HG02642 (cell line): ENCODE measurements around the gene CTNNB1.

ENCODE experiments used
- ATAC-seq: cut with Tn5 transposase; IDR thresholded peaks from one replicate; pipeline ENCODE4 v1.9.1; 2021; ENCODE audit warnings: mild to moderate bottlenecking; ENCODE audit not compliant: unreplicated experiment, poor library complexity

CTNNB1 gene

DNA sequence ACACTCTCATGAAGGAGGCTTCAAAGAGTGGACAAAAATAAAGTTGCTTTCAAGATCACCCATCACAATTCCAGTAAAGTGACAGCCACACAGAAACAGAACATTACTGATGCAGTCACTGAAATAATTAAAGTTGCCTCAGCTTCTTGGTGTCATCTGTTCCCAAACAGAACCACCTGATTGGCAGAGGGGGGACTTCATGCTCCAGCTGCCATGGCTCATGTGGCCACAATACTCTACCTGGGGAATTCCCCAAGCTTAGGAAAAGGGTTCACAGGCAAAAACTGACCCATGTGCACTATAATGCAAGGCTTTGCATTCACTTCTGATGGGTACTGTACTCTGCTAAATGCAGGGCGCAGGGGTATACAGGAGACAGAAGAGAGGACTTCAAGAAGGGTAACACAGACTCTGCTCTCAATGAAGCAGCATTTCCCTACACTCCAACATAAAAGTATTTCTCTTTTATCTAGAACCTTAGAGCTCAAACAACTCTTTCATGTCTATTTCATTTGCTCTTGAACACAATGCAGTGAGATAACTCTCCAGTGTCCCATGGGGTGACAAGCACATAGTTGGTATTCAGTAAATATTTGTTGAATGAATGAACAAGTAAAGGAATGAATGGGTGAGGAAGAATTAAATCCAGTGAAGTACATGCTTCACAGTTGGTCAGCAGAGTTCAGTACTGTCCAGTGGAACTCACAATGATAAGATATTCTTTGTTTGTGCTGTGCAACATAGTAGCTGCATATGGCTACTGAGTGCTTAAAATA lies 8.6 kb upstream of the CTNNB1 start:
- ATAC-seq = peak; percentile 45

DNA sequence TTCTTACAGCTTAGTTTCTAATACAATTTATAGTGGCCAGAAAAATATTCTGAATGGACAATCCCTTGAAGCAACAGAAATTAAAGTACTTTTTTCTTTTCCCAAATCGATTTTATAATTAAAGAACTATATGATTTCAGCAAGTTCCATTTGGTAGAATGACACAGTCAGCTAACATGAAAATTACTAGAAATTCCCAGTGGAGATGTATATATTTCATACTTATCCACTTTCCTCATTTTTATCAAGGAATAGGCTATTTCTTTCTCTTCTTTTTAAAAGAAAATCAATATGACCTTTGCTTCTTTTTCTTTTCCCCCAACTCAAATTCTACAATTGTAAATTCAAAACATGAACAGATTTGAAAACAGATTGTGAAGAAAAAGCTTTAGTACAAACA lies 6.4 kb upstream of the CTNNB1 start:
- ATAC-seq = no peak

DNA sequence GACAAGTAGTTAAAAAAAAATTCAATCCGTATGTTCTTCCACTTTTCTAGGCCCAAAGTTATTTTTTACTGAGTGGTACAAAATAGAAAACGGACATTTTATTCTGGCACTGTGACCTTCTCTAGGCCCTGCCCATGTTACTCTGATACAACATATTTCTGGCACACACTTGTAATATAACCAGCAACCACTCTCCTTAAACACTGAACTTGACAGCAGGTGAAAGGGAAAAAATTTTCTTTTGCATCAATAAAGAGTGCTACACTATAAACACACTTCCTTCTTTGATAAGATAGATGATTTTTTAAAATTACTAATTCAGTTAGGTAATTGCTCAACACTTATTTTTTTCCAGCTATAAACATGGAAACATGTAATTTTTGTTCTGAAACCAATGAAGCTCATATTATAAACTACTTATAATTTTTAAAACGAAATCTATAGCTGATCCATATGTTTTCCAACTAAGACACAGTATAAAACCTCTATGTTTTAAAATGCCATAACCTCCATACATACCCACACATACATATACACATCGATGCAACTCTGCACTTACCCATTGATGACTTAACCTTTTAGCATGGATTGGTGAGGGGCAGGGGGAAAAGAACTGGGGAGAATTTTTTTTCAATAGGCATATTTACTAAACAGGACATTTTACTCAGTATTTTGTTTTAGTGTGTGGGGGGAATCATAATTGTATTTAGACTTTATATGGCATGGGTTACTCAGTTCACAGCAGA lies 5.3 kb upstream of the CTNNB1 start:
- no peak for ATAC-seq

DNA sequence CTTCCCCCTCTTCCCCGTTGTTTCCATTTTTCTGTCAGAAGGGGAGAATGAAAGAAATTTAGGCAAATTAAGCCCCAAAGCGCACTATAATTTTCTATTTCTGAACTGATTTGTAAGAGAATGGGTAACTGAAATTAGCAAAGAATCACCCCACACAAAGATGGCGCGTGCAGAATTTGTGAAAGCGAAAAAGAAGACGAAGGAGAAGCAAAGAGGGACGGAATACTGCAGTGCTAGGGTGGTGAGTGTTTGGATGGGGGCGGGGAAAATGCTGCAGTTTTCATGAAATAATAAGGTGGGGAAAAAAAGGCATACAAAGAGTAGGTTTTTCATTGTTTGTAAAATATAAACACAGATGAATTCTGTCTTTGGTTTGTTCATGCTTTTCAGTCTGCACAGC lies 4.6 kb upstream of the CTNNB1 start:
- no peak for ATAC-seq

DNA sequence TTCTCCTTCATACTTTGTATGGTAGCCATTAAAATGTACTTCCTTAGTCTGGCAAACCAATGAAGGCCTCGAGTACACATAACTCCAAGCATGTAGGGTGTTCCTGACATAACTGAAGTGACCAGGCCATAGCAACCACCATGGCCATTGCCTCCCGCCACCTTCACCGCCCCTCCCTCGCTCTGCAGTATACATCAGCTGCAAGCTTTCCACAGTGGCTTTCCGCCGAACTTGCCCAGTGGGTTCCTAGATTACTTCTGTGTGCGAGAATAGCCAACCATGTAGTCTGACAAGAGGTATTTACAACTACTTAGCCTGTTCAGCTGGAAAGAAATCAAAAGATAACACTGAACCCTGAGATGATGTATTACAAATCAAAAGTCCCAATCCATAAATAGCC lies 3.4 kb upstream of the CTNNB1 start:
- no peak for ATAC-seq

DNA sequence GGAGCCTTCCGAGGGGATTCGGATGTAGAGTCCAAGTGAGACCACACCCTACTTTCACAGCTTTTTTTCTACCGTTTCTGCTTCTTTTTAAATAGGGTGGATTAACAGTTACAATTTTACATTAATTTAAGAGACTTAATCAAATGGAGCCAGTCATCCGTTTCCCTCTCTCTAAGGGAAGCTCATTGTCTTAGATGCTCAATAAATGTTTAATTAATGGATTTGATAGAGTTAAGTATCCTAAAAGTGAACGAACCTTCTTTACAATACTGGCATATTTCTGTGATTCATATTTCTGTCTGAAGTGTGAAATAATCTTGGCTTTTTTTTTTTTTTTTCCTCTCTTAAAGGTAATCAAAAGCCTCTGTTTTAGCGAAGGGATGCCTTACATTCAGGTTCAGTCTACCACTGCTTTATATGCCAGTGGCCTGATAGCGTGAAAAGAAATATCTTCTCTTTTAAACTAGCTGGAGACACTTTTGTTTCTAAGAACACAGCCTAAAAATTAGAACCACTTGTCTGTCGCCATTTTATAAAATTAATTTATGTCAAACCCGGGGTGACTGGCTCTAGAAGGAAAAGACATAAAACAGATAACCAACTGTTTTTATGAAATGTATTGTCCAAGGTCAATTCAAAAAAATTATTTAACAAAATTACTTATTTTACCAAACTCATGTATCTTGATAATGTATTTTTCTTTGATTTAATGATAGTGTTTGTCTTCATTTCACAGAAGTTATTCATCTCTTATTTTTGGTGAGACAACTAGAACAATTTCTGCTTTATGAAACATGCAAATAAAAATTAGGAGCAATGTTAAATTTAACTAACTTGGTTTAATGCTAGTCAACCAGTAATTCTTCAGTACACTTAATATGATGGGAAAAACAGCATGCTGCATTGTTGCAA lies 2.5 kb upstream of the CTNNB1 start:
- ATAC-seq = no peak

DNA sequence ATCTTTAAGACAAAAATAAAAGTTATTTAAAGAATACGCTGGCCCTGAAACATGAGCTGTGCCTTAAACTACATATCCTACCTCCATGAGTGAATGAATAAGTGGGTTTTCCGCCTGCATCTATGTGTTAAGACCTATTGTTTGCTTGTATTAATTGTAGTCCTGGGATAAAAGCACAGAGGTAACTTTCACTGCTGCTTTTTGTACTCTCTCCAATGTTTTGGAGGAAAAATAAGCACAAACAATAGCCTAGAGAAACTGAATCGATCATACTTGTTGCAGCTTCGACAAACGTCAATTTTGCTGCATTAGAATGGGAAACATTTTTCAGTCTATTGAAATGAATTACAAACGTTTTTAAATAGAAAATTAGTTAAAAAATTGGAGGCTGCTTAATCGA lies 1.3 kb upstream of the CTNNB1 start:
- no peak for ATAC-seq

DNA sequence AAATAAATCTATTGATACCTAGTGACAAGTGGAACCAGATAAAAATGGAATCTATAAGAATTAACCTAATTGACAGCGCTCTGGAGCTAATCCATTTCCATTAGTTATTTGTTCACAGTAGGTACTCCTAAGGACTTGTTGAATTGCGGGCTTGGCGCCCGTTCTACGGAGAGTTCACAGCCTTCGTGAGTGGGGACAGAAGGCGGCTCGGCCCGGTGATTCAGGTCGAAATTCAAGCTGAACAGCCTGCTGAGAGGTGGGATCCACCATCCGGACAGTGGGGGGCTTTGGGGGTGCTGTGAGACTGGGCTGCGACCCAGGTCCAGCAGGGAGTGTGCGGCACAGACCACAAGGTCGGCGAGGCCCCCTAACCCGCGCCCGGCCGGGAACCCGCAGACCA lies 779 bp upstream of the CTNNB1 start:
- ATAC-seq = no peak

DNA sequence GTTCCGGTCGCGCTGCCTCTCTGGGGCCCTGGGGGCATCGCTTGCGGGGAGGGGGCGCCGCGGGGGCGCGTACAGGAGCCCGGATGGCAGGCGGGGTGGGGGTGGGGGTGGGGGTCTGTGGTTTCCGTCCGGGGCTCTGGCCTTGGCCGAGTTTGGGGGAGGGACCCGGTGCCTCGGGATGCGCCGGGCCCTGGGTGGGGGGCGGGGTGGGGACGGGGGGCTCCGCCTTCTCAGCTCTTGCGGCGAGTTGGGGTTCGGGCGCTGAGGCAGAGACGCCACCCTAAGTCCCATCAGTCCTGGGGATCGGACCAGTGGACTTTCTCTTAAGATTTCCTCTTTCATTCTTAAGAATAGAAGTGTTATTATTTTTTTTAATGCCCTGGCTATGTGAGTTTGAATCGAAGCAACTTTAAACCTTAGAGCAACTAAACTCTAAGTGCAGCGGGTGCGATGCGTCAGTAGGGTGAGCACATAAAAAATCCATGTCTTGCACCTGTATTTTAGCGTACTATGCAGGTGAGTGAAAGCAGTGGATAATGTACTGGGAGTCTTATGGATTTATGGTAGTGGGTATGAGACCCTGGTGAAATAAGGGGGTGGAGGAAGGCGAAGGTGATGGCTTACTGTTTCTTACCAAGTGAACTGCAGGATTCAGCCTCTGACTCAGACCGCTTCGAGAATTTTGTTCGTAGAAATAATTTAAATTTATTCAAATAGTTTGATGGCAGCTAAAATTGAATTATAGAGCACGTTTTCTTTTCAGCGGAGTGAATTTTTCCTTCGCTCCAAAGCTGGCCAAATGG lies 762 bp downstream of the CTNNB1 start:
- ATAC-seq = peak; percentile 6

DNA sequence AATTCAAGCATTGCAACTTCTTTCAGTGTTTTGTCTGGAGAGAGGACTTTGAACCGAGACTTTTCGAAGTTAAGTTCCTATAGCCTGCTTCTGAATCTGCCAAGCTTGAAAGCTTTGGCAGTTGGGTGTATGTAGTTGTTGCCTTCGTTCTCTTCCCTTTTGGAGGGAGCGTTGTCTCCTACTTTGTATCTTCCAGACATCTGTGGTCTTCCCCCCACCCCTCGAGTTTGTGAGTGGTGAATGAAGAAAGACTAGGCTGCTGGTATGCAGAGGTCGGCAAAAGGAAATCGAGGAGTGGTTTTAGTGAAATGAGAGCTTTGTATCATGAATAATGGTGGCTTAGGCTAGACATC lies 1.3 kb downstream of the CTNNB1 start:
- no peak for ATAC-seq

DNA sequence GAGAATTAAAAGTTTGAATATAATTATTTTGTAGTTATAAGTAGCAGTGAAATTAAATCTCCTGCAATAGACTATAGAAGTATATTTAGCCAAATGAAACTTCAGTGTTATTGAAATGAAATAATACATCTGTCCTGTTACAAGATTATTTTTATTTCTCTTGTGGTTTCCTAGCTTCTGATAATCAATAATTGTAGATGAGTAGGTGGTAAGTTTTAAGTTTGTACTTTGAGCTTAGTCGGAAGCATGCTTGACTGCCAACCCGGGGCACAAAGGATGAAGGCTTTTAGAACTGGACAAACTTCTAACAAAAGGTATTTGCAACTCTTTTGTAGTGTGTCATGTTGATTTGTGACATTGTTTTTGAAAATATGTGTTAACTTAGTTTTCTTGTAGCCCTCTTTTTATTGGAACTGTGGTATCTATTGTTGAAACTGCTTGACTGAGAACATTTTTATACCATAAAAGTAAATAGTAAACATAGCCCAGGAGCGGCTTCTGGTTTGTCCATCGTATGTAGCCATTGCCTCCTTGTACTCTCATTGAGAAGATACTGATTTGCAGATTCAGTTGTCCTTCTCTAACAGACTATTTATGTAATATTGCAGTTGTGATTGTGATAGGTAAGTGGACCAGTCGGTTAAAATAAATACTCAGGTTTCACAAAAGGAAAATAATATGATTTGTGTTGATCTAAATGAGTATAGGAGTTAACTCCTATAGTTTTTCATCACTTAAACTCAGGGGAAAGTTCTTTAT lies 2.9 kb downstream of the CTNNB1 start:
- no peak for ATAC-seq

DNA sequence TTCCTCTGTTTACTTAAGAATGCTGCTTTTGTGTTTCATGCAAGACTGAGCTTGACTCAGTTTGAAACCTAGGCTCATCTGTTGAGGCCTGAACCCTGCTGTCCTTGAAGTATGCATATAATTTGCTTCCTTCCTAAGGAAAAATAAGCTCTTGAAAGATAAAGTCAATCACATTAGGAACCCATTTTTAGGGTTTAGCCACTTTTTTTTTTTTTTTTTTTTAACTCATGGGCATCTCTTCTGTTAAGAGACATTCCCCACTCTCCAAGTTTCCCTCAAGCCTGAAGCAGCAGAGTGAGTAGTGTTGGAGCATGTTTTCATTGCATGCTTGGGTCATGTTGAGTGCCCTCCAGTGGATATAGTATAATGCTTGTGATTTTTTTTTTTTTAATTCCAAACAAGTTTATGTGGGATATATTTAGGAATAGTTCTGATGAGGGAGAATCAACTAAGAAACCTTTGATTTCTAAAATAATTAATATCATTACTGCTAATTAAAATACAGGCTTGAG lies 3.6 kb downstream of the CTNNB1 start:
- ATAC-seq = no peak

DNA sequence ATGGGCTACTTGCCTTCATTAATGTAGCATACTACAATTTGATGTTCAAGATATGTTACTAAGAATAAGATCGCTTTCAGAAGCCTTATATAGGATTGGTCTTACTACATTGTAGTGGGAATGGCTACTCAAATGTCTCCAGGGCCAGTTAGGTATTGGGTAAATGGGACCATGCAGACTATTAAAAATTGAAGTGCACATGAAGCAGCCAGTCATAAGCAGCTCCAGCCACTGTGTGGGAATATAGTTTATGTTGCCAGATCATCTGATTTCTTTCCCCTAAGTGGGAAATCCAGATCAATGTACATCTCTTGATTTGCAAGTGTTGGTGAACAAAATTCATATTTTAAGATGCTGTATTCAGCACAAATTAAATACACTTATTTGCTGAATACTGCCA lies 5.1 kb downstream of the CTNNB1 start:
- ATAC-seq = no peak

DNA sequence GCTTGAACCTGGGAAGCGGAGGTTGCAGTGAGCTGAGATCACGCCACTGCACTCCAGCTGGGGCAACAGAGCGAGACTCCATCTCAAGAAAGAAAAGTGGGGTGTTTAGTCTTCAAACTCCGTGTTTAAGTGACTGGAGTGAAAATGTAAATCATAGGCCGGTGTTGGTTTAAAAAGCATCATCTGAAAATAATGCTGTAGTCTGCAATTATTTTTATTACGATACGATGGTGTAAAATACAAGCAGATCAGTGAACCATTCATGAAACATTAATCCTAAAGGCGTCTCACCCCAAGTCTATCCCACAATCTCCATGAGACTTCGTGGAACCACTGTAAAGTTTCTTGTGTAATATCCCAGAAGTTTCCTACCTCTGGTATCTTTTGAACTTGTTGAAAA lies 6.3 kb downstream of the CTNNB1 start:
- no peak for ATAC-seq

DNA sequence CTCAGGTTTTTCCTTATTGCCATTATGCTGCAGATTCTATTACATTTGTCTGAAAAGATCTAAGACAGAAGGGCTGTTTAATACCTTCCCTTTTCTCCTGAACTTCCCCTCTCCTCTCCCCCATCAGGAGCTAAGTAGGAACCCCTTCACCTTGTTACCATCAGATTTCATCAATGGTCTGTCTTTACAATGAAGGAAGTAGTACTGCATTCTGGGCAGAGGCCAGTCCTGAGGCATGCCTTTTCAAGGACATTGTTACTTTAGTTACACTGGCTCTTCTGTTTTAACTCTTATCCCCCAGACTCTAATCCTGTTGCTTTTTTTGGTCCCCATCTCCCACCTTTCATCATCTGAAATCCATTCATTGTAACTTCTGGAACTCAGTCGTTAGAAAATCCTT lies 8.1 kb downstream of the CTNNB1 start:
- no peak for ATAC-seq

DNA sequence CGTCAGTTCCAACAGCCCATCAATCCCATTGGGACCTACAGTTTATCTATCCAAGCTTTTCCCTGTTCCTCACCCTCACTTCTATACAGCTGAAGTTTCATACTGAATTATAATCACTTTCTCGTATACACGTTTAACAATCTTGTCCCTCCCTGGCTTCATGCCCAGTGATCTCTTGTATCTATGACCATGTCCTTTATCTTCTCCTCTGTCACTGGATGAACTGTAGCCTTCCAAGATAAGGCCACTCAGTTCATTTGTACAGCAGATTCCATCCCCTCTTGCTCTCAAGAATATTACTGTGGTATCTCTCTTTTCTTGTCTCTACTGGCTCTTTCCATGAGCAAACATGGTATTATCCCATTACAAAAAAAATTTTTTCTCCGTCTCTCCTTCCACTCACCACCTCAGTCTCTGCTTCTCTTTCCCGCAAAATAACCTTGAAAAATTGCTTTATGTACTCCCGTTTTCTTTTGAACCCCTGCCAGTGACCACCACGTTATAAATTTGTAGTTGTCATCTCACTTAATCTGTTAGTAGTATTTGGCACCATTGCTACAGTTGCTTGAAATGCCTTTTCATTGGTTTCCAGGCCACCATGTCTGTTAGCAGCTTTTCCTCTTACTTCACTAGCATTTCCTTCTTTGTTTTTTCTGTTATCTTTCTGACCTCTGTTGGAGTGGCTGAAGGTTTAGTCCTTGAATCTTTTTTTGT lies 9.4 kb downstream of the CTNNB1 start:
- ATAC-seq = no peak

DNA sequence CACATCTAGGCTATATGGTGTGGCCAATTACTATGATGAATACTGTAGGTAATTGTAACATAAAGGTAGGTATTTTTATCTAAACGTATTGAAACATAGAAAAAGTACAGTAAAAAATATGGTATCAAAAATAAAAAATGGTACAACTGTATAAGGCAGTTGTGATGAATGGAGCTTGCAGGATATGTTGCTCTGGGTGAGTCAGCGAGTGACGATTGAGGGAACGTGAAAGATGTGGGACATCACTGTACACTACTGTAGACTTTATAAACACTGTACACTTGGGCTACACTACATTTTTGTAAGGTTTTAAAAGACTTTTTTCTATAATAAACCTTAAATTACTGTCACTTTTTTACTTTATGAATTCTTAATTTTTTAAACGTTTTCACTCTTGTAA lies 10.3 kb downstream of the CTNNB1 start:
- ATAC-seq = no peak

DNA sequence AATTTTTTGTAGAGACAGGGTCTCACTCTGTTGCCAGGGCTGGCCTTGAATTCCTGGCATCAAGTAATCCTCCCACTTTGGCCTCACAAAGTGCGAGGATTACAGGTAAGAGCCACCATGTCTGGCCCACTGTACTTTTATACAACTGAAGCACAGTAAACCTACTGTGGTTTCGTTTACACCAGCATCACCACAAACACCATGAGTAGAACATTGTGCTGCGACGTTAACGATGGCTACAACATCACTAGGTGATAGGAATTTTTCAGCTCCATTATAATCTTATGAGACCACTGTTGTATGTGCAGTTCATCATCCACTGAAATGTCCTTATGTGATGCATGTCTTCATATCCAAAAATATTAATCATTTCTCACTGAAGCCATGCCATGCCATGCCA lies 11.7 kb downstream of the CTNNB1 start:
- ATAC-seq = no peak

DNA sequence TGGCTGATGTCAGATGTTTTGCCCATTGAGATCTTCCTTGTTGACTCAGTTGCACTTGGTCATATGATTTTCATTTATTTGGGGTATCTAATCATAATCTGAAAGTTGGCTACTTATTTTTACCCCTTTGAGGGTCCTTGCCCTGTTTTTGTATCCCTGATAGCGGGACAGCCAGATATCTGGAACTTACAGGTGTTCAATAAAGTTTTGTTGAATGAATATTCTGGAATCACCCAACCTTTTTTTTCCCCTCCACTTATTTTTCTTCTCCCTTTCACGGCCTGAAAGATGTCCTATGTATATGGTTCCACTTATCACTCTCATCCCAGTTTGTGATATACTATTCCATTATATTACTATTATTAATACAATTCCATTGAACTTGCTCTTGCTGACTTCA lies 12.8 kb downstream of the CTNNB1 start:
- no peak for ATAC-seq
